ENCODE data around the gene ADRA1B. TPM values are rescaled to one million over a fixed set of nuclear protein-coding genes. Genes with fewer than 3 reads are reported as not detected.

Gene ADRA1B
- total RNA-seq, 1 donor from 2014 or later: 0.74 TPM

- intact Hi-C loops (cut with DNase I): loop anchor here (10.0 kb wide), 1 partner anchor 351 kb away; no protein-coding TSS in a partner anchor
- TF ChIP-seq POLR2AphosphoS5 (IDR thresholded peaks at IDR 0.05; ENCODE audit: insufficient read depth in 1 of 2, low read depth in 1 of 2): no peak
- TF ChIP-seq CTCF (IDR thresholded peaks at IDR 0.05): no peak
- no peaks in the 10 kb centered on the region for H3K27me3 ChIP-seq
- no peaks in the 10 kb centered on the region for H3K36me3 ChIP-seq
- H3K4me3 ChIP-seq: no peak overlapping the region
- H3K27ac ChIP-seq: no peak overlapping the region
- H3K9me3 ChIP-seq: no peaks in the 10 kb centered on the region
- no peak for DNase-seq (ENCODE audit: extremely low spot score in 2 of 2)
- H3K4me1 ChIP-seq: no peaks in the 10 kb centered on the region
Measured at GRCh38 chr5:159886296-159886695, 30.0 kb upstream of the ADRA1B start.

GRCh38 chr5:159887050-159887449 is 29.2 kb upstream of the ADRA1B start:
- Histone ChIP-seq H3K36me3 (no peaks in the 10 kb centered on the region), H3K27ac (no peak overlapping the region), H3K4me3 (no peak overlapping the region), H3K9me3 (no peaks in the 10 kb centered on the region), H3K27me3 (no peaks in the 10 kb centered on the region), H3K4me1 (no peaks in the 10 kb centered on the region)
- TF ChIP-seq POLR2A (IDR thresholded peaks at IDR 0.05) (no peak), POLR2AphosphoS5 (IDR thresholded peaks at IDR 0.05; ENCODE audit: insufficient read depth in 1 of 2, low read depth in 1 of 2) (no peak), CTCF (IDR thresholded peaks at IDR 0.05) (no peak)
- intact Hi-C loops (cut with DNase I): loop anchor here (10.0 kb wide), 1 partner anchor 352 kb away; no protein-coding TSS in a partner anchor
- DNase-seq (ENCODE audit: extremely low spot score in 2 of 2): no peak

GRCh38 chr5:159888860-159889259 is 27.4 kb upstream of the ADRA1B start:
- no peak for TF ChIP-seq POLR2A (IDR thresholded peaks at IDR 0.05)
- no peak for TF ChIP-seq CTCF (IDR thresholded peaks at IDR 0.05)
- TF ChIP-seq POLR2AphosphoS5 (IDR thresholded peaks at IDR 0.05; ENCODE audit: insufficient read depth in 1 of 2, low read depth in 1 of 2): no peak
- intact Hi-C loops (cut with DNase I): loop anchor here (10.0 kb wide), 1 partner anchor 354 kb away; no protein-coding TSS in a partner anchor
- Histone ChIP-seq H3K9me3 (no peaks in the 10 kb centered on the region), H3K27ac (no peak overlapping the region), H3K4me1 (no peaks in the 10 kb centered on the region), H3K36me3 (no peaks in the 10 kb centered on the region), H3K27me3 (no peaks in the 10 kb centered on the region), H3K4me3 (no peak overlapping the region)
- no peak for DNase-seq (ENCODE audit: extremely low spot score in 2 of 2)

- H3K27me3 ChIP-seq: no peaks in the 10 kb centered on the region
- no peak overlapping the region for H3K4me3 ChIP-seq
- H3K9me3 ChIP-seq: no peaks in the 10 kb centered on the region
- intact Hi-C loops (cut with DNase I): no loop called here
- no peaks in the 10 kb centered on the region for H3K36me3 ChIP-seq
- DNase-seq (ENCODE audit: extremely low spot score in 2 of 2): no peak
- H3K4me1 ChIP-seq: no peaks in the 10 kb centered on the region
- H3K27ac ChIP-seq: no peak overlapping the region
- no peak for TF ChIP-seq CTCF (IDR thresholded peaks at IDR 0.05)
- no peak for TF ChIP-seq POLR2A (IDR thresholded peaks at IDR 0.05)
- TF ChIP-seq POLR2AphosphoS5 (IDR thresholded peaks at IDR 0.05; ENCODE audit: insufficient read depth in 1 of 2, low read depth in 1 of 2): no peak
Measured at GRCh38 chr5:159890141-159890540, 26.1 kb upstream of the ADRA1B start.

- H3K27me3 ChIP-seq: no peaks in the 10 kb centered on the region
- TF ChIP-seq CTCF (IDR thresholded peaks at IDR 0.05) (no peak), POLR2A (IDR thresholded peaks at IDR 0.05) (no peak), POLR2AphosphoS5 (IDR thresholded peaks at IDR 0.05; ENCODE audit: insufficient read depth in 1 of 2, low read depth in 1 of 2) (no peak)
- no peaks in the 10 kb centered on the region for H3K36me3 ChIP-seq
- H3K4me3 ChIP-seq: no peak overlapping the region
- no peaks in the 10 kb centered on the region for H3K4me1 ChIP-seq
- intact Hi-C loops (cut with DNase I): no loop called here
- H3K9me3 ChIP-seq: no peaks in the 10 kb centered on the region
- no peak overlapping the region for H3K27ac ChIP-seq
- DNase-seq (ENCODE audit: extremely low spot score in 2 of 2): no peak
Measured at GRCh38 chr5:159891371-159891770, 24.9 kb upstream of the ADRA1B start.

Data from vagina (tissue), 2 donors.